Frontal cortex (tissue), 4 donors: ENCODE results near the gene CHST7. TPM values are rescaled to one million over a fixed set of nuclear protein-coding genes. Genes with fewer than 3 reads are reported as not detected.

ENCODE experiments used
- DNase-seq, 2 donors: peaks; one replicate each; pipeline ENCODE4 v3.0.0; 2012; ENCODE audit warnings: low spot score in 2 of 2
- FAIRE-seq: peaks from 2 replicates; lab custom pipeline; 2012; peaks lifted over from hg19 to GRCh38; lab: Jason Lieb, UNC
- small RNA-seq: library from RNA; depleted of rRNA; stranded (forward); fragments of <200 nt; gene quantifications from one replicate; pipeline ENCODE3, GENCODE V24; 2014
- total RNA-seq: library from RNA; depleted of rRNA; stranded (reverse); fragments of >200 nt; gene quantifications from one replicate; pipeline ENCODE4 v1.2.3, GENCODE V29; 2014
- donor health status: control.
- donor health status: control.
- donor health status: control.

The CHST7 gene
- total RNA-seq, 1 donor from 2014 or later: 6.5 TPM

- no peak for DNase-seq
- no peak for FAIRE-seq
These were observed 61.6 kb downstream of the CHST7 start for GRCh38 chrX:46635186-46635585.

DNA sequence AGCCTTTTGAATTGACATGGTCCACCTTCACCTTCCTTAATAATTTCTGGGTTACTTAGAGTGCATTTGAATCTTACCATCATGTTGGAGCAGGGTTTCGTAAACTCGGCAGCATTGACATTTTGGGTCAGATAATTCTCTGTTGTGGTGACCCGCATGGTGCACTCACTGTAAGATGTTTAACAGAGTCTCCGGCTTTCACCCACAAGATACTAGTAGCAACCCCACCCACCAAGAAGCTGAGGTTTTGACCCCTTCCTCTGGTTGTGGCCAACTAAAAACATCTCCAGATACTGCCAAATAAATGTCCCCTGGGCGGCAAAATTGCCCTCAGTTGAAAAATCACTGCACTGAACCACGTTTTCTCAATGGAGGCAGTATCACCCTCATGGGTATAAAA, 62.7 kb downstream of the CHST7 start:
- DNase-seq (no peak), FAIRE-seq (no peak)

DNA sequence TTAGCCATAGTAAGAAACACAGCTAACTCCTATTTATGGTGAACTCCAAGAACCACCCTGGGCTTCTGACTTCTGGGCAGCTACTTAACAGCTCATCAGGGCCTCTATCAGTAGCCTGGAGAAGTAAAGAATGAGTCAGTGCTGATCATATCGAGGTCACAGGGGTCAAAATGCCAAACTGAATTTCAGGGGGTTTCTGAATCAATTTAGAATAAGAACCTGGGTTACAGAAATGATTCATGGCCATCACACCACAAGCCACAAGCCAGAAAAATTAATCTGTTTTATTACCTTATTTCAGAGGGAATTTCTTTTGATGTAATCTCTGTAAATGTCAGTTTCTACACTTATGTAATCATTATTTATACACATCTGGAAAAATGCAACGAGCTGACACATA, 64.4 kb downstream of the CHST7 start:
- DNase-seq (no peak), FAIRE-seq (no peak)

DNA sequence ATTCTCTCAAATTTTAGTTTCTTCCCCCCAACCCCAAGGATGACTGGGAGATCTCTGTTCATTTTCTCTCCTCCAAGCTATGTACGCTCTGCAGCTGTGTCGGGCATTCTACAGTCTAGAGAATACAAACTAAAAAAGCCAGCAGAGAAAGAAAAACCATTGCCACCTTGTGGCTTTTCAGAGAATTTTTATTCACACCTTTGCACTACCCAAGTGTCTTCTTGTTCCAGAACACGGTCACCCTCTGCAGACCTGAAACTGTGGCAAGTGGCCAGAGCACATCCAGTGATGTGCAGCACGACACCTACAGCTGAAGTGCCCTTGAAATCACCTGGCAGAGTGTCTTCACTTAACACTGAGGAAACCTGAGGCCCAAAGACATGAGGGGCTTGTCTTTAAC, 68.6 kb downstream of the CHST7 start:
- peak in 1 of 2 donors; percentile 7 for DNase-seq
- FAIRE-seq: no peak

DNA sequence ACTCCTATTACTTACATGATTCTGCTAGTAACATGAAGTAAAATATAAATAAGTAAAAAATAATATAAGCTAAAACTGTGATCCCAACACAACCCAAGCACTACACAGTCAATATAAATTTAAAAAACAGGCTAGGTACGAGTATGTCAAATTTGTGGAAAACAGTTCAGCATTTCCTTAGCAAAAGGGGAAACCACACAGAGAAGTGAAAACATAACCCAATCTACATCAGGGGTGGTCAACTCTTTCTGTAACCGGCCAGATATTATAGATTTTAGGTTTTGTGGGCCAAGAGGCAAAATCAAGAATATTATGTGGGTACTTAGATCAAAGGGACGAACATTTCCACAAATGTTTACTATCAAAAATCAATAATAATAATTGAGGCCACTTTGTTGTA, 70.1 kb downstream of the CHST7 start:
- DNase-seq (no peak), FAIRE-seq (no peak)

- FAIRE-seq: no peak
These were observed 72.0 kb downstream of the CHST7 start for GRCh38 chrX:46645614-46646013.

DNA sequence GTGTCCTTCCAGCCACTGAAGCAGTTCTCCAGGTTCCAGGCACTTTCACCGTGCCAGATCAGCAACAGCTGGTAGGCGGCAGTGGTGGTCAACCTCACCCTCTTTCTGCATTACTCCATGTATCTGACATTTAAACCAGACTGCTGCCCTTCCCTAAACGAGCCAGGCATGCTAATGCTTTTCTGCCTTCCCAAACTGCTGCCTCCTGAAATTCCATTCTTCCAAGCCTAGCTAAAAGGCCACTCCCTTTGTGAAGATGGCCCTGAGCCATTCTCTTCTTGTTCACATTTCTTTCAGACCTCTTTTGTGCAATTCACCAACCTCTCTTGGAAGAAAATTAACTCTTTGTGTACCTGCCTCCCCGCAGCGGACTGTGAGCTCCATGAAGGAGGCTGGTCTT, 73.7 kb downstream of the CHST7 start:
- FAIRE-seq: no peak
- DNase-seq: no peak

More at GRCh38 chrX:46645614-46646013, 72.0 kb downstream of the CHST7 start:
- DNase-seq: no peak

Small RNA genes within 50 kb of the gene (small RNA-seq; reads per million reads assigned to genes)
- not detected for gene RF00017

Other genes with a start within 250 kb of the CHST7 start
- 14.3 TPM for gene ZNF674, start 28.3 kb upstream of the CHST7 start, total RNA-seq
- 30.6 TPM for gene SLC9A7, start 185.4 kb downstream of the CHST7 start, total RNA-seq